Prostate gland (tissue), 2 donors: ENCODE results near the gene R3HDM2.

ENCODE experiments used
- POLR2A ChIP-seq: fragments of 450-650 bp; IDR thresholded peaks from one replicate; pipeline ENCODE4 v1.6.1; 2016; ENCODE audit warnings: antibody characterized with exemption, mild to moderate bottlenecking
- POLR2AphosphoS5 ChIP-seq: sonication (generic); formaldehyde crosslinking; IDR thresholded peaks from one replicate; pipeline ENCODE4 v1.6.1; 2017; ENCODE audit warnings: antibody characterized with exemption
- TF ChIP-seq, protein P1 (sequence below), 4 experiments: fragments of 200-600 bp in 2 of 4; fragments of 450-650 bp in 2 of 4; sonication (generic) in 2 of 4; IDR thresholded peaks; 1 replicate in 3 of 4; 2 replicates in 1 of 4; pipeline ENCODE4 v1.5.1; 2016 to 2019; ENCODE audit warnings: antibody characterized with exemption in 4 of 4, mild to moderate bottlenecking in 2 of 4, moderate library complexity in 2 of 4

DNA sequence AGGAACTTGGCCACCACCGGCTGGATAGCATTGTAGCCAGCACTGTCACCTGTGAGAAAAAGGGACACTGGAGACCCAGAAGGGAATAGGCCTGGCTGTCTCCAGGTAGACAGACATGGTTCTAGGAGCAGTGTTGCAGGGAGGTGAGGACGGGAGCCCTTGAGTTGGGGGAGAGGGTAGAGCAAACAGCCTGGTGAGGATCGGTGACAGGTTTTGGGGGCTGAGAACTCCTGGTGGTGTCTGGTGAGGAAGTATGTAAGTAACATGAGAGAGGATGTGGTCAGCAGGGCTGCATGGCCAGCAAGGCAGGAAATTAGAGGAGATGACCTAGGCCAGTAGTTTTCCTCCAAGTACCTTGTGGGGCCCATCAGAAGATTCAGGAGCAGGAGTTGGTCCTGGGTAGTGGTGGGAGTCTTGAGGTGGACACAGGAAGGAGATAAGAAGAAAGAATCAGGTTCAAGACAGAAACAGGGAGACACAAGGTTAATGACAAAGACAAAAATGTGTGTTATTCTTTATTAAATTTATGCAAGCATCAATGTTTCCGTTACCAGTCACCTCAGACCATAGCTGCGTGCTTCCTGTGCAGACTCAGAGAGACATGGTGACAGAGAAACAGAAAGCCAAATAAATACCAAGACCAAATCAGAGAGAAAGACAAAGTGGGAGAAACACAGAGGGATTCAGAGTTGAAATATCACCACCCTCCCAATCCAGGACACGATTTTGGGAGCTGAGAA lies 48.7 kb upstream of the R3HDM2 start, which contains the start of gene ARHGAP9:
- TF ChIP-seq, protein P1, sequence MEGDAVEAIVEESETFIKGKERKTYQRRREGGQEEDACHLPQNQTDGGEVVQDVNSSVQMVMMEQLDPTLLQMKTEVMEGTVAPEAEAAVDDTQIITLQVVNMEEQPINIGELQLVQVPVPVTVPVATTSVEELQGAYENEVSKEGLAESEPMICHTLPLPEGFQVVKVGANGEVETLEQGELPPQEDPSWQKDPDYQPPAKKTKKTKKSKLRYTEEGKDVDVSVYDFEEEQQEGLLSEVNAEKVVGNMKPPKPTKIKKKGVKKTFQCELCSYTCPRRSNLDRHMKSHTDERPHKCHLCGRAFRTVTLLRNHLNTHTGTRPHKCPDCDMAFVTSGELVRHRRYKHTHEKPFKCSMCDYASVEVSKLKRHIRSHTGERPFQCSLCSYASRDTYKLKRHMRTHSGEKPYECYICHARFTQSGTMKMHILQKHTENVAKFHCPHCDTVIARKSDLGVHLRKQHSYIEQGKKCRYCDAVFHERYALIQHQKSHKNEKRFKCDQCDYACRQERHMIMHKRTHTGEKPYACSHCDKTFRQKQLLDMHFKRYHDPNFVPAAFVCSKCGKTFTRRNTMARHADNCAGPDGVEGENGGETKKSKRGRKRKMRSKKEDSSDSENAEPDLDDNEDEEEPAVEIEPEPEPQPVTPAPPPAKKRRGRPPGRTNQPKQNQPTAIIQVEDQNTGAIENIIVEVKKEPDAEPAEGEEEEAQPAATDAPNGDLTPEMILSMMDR (IDR thresholded peaks at IDR 0.05): no peak
- TF ChIP-seq POLR2AphosphoS5 (no peak), POLR2A (no peak)
